Glomerular visceral epithelial cell (primary cell): ENCODE data around the gene NOSTRIN.
"Not testable (repeated sequence)": the region's sequence is repeated elsewhere in the genome, so short reads cannot be mapped to it uniquely, and the experiment has no call there.

ENCODE experiments used
- DNase-seq: peaks from one replicate; pipeline ENCODE4 v3.0.0-alpha.2; 2016; ENCODE audit errors: extremely low spot score

Gene NOSTRIN

GRCh38 chr2:168819050-168819715, 16.7 kb downstream of the NOSTRIN start:
- no peak for DNase-seq

DNA sequence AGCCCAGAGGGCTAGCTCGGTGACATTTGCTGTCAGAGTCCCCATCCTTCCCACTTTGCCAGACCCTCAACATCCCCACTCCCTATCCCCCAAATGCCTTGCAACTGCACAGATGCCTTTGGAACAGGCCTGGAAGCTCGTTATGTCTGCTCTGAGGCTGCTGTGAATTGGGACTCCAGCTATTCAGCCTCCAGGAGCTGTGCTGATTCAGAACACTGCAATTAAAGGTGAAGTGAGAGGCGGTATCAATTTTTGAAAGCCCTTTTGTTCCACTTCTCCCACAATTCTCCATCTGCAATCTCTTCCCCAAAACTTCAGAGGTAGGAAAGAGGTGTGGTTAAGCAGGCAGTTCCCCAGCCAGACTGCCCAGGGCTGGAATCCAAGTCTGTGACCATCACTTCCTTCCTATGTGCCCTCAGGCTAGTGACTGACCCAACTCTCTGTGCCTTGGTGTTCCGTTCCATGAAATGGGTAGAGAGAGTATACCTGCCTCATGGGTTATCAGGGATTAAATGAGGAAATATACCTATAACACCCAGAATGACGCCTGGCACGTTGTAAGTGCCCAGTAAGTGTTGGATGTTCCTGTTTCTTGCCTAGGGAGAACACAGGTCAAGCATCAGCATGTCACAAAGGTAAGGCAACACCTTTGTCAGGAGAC, 17.5 kb downstream of the NOSTRIN start:
- DNase-seq = no peak

DNA sequence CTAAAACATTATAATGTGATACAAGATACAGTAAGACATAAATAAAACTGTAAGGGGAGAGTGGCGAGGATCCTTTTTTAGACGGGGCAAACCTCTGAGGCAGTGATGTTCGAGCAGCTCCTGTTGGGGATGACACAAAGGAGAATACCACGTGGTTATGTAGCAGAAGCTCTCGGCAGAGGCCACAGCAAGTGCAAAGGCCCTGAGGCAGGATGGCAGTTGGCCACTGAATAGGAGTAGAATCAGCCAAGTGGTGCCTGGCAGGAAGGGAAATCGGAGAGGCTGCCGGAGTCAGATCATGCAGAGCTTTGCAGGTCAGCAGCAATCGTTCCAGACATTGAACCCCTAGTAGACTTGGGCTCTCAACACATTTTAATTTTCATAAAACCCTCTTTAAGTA, 19.1 kb downstream of the NOSTRIN start:
- no peak for DNase-seq

GRCh38 chr2:168821992-168822391, 19.6 kb downstream of the NOSTRIN start:
- DNase-seq = no peak

- DNase-seq = no peak
Measured at GRCh38 chr2:168825126-168825525, 22.7 kb downstream of the NOSTRIN start.

DNA sequence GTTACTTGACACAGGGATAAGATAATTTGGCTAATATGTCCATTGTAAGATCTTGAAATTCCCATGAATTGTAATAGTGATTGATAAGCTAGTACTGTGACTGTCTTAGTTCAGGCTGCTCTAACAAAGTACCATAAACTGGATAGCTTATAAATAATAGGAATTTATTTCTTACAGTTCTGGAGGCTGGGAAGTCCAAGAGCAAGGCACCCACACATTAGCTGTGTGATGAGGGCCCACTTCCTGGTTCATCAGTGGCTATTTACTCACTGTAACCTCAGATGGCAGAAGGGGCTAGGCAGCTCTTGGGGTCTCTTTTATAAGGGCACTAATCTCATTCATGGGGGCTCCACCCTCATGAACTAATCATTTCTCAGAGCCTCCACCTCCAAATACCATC, 28.5 kb downstream of the NOSTRIN start:
- no peak for DNase-seq

- DNase-seq = no peak
Measured at GRCh38 chr2:168831662-168832061, 29.2 kb downstream of the NOSTRIN start.

DNA sequence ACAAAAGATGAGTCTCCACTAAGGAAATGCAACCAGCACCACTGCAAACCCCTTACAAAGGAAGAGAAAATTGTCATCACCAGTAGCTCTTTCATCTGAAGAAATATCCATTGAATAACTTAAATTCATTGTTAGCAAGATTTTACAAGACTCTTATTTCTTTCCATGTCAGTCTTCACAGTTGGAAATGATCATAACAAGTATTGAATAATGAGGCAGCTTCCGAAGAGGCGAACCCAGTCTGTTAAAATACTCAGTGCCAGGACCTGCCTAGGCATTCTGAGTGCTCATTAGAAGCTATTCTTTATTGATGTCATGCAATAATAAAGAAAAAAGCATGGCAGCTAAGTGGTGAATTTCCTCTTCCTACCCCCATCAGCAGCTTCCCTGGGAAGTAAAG, 33.5 kb downstream of the NOSTRIN start:
- DNase-seq = no peak

DNA sequence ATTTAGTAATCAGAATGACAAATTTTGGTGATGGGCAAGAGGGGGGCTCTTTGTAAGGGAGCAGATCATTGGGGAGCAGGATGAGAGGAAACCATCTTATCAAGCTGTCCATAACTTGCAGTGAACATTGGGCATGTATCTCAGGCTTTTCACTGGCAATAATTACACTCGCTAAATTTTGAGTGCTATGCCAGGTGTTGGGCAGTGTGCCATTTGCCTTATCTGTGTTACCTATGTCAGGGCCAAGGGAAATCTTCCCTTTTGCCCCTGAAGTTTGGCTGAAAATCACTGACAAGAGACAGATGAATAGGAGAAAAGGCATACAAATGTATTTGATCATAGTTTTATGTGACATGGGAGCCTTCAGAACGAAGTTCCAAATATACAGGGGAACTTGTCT, 39.0 kb downstream of the NOSTRIN start:
- DNase-seq = no peak

- DNase-seq = no peak
Measured at GRCh38 chr2:168843253-168843652, 40.8 kb downstream of the NOSTRIN start.

GRCh38 chr2:168848225-168848624, 45.8 kb downstream of the NOSTRIN start:
- no peak for DNase-seq

- peak; percentile 43 for DNase-seq
Measured at GRCh38 chr2:168849610-168850009, 47.2 kb downstream of the NOSTRIN start.

GRCh38 chr2:168850846-168851245, 48.4 kb downstream of the NOSTRIN start:
- DNase-seq = no peak

- DNase-seq = peak; percentile 74
Measured at GRCh38 chr2:168851674-168852320, 49.4 kb downstream of the NOSTRIN start.

GRCh38 chr2:168852481-168852880, 50.0 kb downstream of the NOSTRIN start:
- no peak for DNase-seq

DNA sequence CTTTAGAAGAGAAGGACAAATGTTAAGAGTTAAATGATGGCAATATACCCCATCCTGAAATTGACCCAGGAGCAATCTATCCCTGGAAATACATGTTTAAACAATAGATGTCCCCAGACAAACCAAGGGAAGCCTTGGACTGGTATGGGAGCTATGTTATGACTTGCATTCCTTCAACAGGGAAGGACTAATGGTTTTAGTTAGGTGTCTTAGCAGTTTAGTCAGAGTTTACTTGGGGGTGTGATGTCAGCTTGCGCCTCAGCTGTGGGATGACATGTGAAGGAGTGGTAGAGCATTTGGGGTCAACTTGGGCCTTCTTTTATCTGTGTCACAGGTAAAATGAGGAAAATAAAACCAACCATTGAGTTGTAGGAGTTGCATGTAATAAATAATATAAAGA, 51.0 kb downstream of the NOSTRIN start:
- DNase-seq = no peak

DNA sequence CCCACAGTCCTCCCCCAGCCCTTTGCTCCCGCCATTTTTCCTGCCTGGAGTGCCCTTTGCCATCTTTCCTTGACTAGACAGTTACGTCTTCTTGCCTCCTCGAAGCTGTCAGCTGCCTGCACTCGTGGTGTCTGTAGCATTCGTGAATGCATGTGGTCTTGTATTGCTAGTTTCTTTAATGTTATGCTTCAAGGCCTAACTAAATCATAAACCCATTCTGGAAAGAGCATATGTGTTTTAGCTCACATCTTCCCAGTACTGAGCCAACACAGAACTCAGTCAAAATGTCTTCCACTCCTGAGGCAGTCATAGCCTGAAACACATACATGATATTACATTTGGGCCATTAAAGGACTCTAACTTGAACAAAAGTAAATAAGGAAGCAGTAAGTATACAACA, 52.2 kb downstream of the NOSTRIN start:
- DNase-seq = no peak

DNA sequence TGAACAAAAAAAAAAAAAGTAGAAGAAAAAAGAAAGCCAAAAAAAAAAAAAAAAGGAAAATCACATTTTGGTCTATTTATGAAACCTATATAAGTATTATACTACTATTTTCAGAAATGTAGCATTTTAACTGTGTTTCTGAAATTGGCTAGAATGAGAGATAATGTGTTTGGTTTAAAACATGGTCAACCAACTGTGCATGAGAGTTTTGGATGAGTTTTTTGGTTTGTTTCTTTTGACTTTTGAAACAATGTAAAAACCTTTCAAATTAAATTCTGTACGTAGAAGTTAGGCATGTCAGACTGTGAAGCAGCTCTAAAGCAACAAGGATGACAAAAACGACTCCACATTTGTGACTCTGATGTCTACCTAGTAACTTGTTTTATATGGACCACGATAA, 53.2 kb downstream of the NOSTRIN start:
- no peak for DNase-seq

DNA sequence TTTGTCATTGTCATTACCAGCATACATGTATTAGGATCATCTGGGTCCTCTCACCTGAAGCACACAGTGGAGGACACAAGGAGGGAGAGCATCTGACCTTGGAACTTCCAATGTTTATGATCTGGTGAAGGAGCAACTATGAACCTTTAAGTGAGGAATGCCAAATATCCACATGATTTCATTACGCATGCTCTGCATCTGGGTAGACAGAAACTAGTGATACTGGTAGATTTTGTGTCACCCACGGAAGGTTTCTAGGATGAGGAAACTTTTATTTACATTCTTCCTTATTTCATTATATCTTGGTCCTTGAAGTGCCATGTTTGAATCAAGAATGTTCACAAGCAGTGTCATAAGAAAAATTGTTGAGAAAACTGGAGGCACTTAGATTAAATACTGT, 55.7 kb downstream of the NOSTRIN start:
- DNase-seq = no peak

GRCh38 chr2:168867164-168867563, 64.7 kb downstream of the NOSTRIN start:
- DNase-seq = not testable (repeated sequence)

- DNase-seq = not testable (repeated sequence)
Measured at GRCh38 chr2:168870369-168870768, 67.9 kb downstream of the NOSTRIN start.

GRCh38 chr2:168870824-168871223, 68.4 kb downstream of the NOSTRIN start:
- DNase-seq = not testable (repeated sequence)

DNA sequence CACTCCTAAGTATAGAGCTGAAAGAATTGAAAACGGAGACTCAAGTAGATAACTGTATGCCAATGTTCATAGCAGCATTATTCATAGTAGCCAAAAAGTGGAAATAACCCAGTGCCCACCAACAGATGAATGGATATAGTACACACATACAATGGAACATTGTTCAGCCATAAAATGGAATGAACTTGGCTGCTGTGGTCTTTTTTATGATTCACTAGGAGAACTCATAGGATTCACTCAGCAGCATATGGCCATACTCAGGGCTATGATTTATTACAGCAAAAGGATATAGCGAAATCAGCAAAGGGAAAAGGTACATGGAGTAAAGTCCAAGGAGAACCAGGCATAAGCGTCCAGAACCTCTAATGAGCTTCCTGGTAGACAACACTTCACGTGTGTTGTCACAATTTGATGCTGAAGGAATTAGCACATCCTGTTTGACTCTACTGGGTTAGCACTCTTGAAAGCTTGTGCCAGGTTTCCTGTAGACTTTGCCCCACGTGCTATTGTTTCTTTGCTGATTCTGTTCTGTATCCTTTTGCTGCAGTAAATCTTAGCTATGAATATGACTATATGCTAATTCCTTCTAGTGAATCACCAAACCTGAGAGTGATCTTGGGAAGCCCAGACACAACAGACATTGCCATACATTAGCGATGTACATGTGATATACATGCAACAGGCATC, 72.1 kb downstream of the NOSTRIN start:
- no peak for DNase-seq
